Lung microvascular endothelial cell (primary cell): ENCODE results near the gene ZNF497. TPM values are rescaled to one million over a fixed set of nuclear protein-coding genes. Genes with fewer than 3 reads are reported as not detected.
A peak's percentile ranks its signal among the peaks of the same experiment; 100 is the strongest.
"Not testable (repeated sequence)": the region's sequence is repeated elsewhere in the genome, so short reads cannot be mapped to it uniquely, and the experiment has no call there.

Experiments used
- DNase-seq, 2 donors: peaks; one replicate each; pipeline versions ENCODE4 v3.0.0 to v3.0.0-alpha.2; 2010; ENCODE audit warnings: low read depth in 2 of 2
- total RNA-seq: library from RNA; depleted of rRNA; stranded (reverse); fragments of >200 nt; gene quantifications from 2 replicates; pipeline ENCODE4 v1.2.1, GENCODE V29; 2014

The ZNF497 gene
- total RNA-seq, 1 donor from 2014 or later = 0.99 TPM

DNA sequence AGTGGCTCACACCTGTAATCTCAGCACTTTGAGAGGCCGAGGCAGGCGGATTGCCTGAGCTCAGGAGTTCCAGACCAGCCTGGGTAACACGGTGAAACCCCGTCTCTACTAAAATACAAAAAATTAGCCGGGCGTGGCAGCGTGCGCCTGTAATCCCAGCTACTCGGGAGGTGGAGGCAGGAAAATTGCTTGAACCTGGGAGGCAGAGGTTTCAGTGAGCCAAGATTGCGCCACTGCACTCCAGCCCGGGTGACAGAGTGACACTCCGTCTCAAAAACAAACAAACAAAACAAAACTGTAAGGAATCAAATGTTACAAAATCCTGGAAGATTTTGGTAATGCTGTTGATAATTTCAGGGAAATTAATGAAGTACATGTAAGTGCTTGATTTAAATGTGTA lies 14.5 kb downstream of the ZNF497 start:
- DNase-seq = not testable (repeated sequence)

DNA sequence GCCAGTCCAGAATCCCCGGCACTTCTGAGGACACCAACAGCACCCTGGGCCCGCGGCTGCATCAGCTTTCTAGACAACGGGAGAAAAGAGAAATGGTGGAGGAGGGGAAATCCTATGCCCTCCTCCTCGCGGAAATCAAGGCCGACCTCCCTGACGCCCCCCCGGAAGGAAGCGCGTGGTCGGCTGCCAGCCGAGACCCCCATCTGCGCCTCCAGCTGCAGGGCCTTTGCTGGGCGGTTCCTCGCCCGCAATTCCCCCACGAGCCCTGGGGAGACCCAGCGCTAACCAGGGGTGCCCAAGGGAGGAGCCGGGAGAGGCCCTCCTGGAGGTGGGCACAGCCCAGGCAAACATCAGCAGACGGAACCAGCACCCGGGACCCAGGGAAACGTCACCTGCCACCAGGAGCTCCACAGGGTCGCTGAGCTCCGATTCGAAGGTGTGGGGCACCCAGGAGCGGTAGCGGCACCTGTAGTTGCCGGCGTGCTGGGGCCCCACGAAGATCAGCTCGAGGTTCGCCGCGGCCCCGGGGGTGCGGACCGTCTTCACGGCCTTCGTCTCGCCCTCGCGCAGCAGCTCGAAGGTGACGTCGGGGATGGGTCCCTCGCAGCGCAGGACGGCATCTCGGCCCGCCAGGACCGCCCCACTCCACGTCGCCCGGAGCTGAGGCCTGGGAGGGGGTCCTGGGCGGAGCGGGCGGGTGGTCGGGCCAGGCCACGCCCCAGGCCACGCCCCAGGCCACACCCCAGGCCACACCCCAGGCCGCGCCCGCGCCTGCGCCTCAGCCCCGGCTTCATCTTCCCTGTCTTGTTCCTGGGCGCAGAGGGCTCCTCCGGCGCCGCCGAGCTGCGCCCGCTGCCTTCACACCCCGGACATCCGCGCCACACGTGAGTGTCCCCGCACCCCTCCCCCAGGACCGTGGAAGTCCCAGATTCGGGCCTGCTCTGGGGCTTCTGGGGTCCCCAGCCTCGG lies 15.3 kb downstream of the ZNF497 start:
- peak; percentile 33 to 59 for DNase-seq

DNA sequence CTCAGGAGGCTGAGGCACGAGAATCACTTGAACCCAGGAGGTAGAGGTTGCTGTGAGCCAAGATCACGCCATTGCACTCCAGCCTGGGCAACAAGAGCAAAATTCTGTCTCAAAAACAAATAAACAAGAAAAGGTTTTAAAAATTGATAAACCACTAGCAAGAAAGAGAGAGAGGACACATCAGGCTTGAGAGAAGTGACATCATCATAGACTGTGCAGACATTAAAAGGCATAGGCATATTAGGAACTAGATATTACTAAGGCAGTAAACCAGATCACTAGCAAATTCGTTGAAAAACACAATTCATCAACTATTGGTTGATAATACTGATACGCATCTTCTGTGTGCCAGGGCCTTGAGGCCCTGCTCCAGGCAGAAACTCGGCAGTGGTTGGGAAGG lies 17.0 kb downstream of the ZNF497 start:
- no peak for DNase-seq

DNA sequence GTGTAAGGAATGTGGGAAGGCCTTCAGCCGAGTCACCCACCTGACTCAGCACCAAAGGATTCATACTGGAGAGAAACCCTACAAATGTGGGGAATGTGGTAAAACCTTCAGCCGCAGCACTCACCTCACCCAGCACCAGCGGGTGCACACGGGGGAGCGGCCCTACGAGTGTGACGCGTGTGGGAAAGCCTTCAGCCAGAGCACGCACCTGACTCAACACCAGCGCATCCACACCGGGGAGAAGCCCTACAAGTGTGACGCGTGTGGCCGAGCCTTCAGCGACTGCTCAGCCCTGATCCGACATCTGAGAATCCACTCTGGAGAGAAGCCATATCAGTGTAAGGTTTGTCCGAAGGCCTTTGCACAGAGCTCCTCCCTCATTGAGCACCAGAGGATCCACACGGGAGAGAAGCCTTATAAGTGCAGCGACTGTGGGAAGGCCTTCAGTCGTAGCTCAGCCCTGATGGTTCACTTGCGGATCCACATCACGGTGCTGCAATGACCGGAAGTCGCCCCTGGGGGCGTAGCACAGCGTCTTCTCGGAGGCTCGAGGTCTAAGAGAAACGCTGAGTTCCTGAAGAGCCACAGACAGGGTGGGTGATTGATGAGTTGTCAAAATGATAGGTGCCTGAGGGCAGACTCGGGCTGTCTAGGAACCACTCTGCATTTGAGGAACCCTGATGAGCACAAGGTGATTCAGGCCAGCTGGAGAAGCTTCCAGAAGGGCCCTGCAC lies 23.6 kb downstream of the ZNF497 start:
- DNase-seq = no peak

DNA sequence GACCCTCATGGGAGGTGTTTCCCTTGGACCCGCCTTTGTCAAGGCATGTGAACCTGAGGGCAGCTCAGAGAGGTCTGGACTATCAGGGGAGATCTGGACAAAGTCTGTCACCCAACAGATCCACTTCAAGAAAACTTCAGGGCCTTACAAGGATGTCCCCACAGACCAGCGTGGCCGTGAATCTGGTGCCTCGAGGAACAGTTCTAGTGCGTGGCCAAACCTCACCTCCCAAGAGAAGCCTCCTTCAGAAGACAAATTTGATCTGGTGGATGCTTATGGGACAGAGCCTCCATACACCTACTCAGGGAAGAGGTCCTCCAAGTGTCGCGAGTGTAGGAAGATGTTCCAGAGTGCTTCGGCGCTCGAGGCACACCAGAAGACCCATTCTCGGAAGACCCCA lies 24.2 kb downstream of the ZNF497 start:
- no peak for DNase-seq

DNA sequence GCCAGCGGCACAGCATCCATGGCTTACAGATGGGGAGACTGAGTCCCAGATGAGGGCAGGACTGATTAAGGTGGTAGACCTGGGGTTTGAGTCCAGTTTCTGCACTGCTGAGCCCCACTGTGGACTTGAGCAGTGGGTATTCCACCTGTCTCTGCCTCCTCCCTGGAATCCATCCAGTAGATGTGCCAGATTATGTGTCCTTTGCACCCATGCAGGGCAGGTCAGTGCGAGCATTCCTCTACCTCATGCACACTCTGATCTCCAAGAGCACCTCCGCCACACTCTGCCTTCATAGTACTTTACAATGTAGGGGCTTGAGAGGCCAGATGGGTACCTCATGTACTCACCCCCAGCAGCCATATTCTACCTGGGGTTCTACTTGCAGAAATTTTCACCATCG lies 25.7 kb downstream of the ZNF497 start:
- no peak for DNase-seq

DNA sequence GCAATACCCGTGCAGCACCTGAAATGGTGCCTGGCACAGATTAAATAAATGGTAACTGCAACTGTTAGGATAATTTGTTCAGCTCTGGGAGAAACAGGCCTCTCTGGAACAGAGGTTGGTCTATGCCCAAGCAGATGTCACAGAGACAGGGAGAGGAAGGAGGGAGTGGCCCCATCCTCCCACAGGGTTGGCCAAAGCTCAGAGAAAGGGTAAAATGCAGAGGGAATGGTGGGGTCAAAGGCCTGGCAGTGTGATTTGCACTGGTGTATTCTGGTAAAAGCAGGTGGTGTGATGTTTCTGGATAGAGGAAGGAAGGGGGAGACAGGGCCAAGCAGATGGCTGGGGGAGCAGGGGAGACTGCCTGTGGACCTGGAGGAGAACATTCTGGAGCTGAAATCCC lies 26.3 kb downstream of the ZNF497 start:
- no peak for DNase-seq

DNA sequence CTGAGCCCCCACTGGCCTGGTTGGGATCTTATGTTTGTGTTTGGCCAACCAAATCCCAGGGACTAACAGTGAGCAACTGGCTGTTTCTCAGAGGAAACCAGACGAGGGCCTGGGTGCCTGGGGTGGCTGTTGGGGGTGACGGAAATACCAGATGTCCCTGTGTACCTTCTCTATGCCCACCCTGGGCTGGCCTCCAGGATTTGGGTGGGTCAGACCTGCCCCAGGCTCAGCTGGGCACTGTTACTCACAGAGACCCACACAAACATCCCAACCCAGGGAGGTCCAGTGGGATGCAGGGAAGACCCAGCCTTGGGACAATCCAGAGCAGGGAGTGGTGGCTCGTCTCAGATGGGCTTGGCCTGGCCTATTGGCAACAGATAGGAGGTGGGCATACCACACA lies 26.9 kb downstream of the ZNF497 start:
- DNase-seq = no peak

DNA sequence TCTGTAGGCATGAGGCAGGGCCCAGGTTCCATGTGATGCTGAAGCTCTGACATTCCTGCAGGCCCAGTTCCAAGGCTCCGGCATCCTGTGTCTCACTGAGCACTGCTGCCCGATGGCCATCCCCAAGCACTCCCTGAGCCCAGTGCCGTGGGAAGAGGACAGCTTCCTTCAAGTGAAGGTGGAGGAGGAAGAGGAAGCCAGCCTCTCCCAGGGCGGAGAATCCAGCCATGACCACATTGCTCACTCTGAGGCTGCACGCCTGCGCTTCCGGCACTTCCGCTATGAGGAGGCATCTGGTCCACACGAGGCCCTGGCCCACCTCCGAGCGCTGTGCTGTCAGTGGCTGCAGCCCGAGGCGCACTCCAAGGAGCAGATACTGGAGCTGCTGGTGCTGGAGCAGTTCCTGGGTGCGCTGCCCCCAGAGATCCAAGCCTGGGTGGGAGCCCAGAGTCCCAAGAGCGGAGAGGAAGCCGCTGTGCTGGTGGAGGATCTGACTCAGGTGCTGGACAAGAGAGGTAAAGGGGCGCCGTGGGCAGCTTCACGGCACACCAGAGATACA lies 27.8 kb downstream of the ZNF497 start:
- DNase-seq = no peak

DNA sequence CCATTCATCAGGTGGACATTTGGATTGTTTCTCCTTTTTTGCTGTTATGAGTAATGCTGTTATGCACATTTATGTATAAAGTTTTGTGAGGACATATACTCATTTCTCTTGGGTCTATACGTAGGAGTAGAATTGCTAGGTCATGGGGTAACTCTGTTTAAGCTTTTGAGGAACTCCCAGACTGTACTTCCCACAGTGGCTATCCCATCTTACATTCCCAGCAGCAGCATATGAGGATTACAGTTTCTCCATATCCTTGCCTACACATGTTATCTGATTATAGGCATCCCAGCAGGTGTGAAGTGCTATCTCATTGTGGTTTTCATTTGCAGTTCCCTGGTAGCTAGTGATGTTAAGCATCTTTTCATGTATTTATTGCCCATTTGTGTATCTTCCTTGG lies 29.9 kb downstream of the ZNF497 start:
- no peak for DNase-seq

DNA sequence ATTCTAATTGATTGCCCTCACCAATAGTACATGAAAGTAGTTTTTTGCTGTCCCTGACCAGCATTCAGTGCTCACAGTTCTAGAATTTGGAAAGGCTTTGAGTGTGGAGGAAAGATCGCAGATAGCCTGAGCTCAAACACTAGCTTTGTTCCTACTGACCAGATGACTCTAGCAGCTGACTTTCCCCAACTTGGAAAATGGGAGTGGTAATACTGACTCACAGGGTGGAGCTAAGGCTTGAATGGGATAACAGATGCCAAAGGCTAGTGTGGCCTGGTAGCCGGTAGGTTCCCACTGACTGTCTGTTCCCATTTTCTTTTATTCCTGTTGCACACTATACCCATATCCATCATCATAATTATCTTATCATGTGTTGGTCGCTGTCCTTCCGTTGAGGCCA lies 32.1 kb downstream of the ZNF497 start:
- peak; percentile 64 to 79 for DNase-seq

DNA sequence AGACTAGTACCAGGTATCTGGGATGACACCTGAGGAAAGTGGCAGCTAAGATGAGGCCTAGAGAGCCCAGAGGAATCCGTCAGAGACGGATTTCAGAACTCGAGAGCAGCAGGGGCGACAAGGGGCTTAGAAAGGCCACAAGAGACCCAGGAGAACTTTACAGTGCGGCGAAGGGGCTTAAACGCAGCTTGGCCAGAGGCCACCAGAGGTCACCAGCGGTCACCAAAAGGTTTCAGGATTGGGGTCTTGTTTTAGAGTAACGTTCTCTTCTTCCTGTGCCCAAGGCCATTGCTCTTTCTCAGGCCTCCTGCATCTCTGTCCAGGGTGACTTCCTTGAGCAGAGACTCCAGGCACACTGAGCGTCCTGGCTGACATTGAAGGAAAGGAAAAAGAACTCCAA lies 33.6 kb downstream of the ZNF497 start:
- DNase-seq = no peak

DNA sequence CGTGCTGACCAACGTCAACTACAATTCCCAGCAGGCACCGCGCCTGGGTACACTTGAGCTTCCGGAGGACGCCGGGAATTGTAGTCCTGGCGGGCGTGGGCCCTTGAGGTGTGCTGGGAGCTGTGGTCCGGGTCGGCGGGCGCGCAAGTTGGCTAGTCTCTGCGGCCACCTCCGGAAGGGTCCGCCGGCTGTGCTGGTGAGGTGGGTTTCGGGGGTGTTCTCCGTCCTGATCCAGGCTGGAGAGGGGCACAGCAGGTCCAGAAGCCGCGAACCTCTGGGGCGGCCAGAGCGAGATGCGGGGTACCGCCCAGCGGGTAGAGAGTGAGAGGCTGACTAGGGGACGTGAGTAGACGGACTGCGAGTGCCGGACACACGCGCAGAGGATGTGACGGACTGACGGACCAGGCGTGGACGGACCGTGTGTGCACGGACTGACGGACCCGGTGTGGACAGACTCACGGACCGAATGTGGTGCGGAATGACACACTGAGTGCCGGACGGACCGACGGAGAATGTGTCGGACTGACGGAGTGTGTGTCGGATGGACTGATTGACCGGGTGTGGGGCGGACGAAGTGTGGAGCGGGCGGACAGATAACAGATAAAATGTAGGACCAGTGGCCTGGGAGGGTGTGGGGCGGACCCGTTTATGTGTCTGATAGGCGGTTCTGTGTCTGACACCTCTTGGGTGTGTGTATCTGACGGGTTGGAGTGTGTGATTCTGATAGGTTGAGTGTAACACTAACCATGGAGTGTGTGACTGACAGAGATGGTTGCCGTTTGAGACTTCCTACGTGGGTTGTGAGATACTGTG lies 35.4 kb downstream of the ZNF497 start, which contains the start of gene ZSCAN22:
Gene ZSCAN22, plus strand, starts transcription at position 81 of the 813 bp plus-strand sequence. CDS start 7,809 bp downstream, outside the sequence.
- peak; percentile 98 for DNase-seq

DNA sequence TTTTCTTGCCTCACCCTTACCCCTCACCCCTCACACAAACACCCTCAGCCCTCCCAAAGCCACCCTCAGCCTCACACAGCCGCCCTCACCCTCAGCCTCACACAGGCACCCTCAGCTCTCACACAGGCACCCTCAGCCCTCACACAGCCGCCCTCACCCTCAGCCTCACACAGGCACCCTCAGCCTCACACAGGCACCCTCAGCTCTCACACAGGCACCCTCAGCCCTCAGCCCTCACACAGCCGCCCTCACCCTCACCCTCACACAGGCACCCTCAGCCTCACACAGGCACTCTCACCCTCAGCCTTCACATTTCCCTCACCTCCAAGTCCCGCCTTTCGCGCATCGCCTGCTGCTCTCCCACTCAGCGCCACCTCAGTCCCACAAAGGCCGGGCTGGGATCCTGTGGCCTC lies 36.0 kb downstream of the ZNF497 start:
- no peak for DNase-seq

DNA sequence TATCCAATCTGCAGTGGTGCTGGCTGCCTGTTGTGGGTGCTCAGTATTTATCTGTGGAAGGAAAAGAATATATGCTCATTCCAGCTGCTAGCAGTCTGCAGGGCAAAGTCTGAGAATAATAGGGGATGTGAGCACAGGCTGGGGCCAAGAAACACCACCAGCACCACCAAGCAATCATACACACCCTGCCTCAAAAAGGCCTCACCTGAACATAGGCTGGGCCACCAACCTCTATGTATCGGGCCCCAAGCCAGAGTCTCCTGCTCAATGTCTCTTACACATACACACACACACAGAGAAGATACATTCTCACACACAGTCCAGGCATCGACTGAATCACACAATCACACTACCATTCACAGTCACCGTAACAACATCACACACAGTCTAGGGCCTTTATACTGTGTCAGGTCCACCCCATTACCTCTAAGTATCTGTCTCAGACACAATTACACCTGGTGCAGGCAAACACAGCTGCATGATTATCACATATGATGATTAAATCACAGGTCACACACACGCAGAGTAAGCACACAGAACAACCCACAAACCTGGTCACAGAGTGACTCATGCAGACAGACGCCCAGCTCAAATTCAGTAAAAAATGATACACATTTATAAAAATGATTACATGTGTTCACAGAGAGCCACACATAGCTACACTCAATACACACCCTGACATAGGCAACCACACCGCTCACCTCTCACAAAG lies 37.1 kb downstream of the ZNF497 start:
- peak in 1 of 2 donors; percentile 28 for DNase-seq

DNA sequence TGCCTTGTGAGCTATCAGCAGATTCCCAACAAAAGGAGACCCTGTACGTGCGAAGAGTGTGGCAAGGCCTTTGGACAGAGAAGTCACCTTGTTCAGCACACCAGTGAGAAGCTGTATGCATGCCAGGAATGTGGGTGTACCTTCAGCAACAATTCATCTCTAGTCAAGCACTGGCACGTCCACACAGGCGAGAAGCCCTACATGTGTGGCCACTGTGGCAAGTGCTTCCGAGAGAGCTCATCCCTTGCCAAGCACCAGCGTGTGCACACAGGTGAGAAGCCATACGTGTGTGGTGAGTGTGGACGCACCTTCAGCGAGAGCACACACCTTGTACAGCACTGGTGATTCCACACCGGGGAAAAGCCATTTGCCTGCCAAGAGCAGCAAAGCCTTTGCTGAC lies 43.3 kb downstream of the ZNF497 start:
- DNase-seq = no peak

DNA sequence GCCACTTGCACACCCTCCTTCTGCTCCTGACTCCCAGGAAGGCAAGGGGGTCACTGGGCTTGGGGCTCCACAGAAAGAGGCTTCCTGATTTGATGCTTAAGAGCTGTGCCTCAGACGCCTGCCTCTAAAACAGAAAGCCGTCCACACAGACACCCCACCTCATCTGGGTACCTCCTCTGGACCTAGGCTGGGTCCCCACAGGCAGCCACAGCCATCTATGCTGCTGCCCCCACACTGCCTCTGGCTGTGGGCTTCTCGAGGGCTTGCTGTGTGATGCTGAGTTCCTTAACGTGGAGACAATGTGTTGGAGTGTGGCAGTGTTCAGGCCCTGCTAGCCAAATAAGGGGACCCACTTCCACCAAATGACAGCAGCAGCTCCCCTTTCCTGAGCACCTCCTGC lies 44.3 kb downstream of the ZNF497 start:
- no peak for DNase-seq

DNA sequence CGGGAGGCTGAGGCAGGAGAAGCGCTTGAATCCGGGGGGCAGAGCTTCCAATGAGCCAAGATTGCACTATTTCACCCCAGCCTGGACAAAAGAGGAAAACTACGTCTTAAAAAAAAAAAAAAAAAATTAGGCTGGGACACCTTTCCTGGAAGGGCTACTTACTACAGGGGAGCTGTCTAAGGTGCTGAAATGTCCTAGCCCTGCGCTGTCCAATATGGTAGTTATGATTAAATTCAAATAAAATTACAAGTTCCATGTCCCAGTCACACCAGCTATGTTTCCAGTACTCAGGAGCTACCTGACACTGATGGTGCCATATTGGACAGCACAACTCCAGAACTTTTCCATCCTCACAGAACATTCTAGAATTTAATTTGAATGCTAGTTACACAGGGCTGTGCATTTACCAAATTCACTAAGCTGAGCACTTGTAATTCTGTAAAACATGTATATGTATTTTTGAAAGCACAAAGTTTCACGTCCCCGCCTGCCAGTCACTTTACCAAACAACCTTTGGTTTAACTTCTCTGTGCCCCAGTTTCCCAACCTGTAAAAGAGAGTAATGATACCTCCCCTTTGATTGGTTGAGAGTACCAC lies 45.0 kb downstream of the ZNF497 start:
- DNase-seq = peak; percentile 62 to 66

DNA sequence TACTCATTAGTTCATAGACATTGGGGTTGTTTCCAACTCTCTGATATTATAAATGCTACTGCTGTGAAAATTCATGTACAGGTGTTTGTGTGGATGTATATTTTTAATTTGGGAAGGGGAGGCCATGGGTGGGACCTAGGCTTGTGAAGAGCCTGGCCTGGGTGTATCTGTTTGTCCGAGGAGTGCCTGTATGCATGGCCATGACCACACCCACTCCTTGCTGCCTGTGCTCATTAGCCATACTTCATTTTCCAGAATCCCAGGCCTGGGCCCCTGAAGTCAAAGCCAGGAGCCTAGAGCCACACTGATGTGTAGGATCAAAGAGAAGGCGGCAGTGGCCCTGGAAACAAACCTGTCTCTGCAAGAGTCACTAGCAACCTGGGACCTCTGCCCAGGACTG lies 47.0 kb downstream of the ZNF497 start:
- no peak for DNase-seq

DNA sequence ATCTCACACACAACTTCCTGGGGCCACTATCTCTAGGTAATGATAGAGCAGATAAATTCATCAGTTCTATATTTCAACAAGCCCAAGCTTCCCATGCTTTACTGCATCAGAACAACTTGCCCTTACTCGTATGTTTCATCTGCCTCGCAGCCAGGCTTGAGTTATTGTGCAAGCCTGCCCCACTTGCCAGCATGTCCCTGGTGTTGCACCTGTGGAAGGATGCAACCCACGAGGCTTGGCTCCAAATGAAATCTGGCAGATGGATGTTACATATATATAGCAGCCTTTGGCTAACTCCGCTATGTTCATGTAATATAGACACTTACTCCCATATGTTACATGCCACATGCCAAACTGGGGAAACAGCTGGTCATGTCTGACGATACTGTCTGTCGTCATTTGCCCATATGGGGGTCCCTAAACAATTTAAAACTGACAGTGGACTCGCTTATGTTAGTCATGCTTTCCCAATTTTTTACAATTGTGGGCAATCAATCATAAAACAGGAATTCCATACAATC lies 51.1 kb downstream of the ZNF497 start:
- no peak for DNase-seq
